Measurements from ENCODE around the gene CDK5R1.
"Not testable (repeated sequence)": the region's sequence is repeated elsewhere in the genome, so short reads cannot be mapped to it uniquely, and the experiment has no call there.

CDK5R1 gene

GRCh38 chr17:32486701-32487472 is at the start of gene CDK5R1:
TSS of gene CDK5R1 (plus strand) at chr17:32486993. CDS start at chr17:32487621, 628 bp downstream.
- peak; percentile 91 for DNase-seq

GRCh38 chr17:32440722-32441121 is 46.1 kb upstream of the CDK5R1 start:
- DNase-seq = no peak

- DNase-seq = no peak
Measured at GRCh38 chr17:32441886-32442285, 44.9 kb upstream of the CDK5R1 start.

- no peak for DNase-seq
Measured at GRCh38 chr17:32443827-32444300, 42.9 kb upstream of the CDK5R1 start.

GRCh38 chr17:32444301-32445073 is 42.3 kb upstream of the CDK5R1 start, which contains the start of gene PSMD11:
TSS of gene PSMD11 (plus strand) at chr17:32444510. CDS start at chr17:32444524, 14 bp downstream.
- DNase-seq = peak; percentile 99

GRCh38 chr17:32445074-32445415 is 41.7 kb upstream of the CDK5R1 start:
- peak; percentile 65 for DNase-seq

GRCh38 chr17:32445497-32445896 is 41.3 kb upstream of the CDK5R1 start:
- DNase-seq = no peak

- no peak for DNase-seq
Measured at GRCh38 chr17:32445971-32446370, 40.8 kb upstream of the CDK5R1 start.

GRCh38 chr17:32446949-32447348 is 39.8 kb upstream of the CDK5R1 start:
- no peak for DNase-seq

- DNase-seq = no peak
Measured at GRCh38 chr17:32449963-32450362, 36.8 kb upstream of the CDK5R1 start.

- not testable (repeated sequence) for DNase-seq
Measured at GRCh38 chr17:32450379-32450778, 36.4 kb upstream of the CDK5R1 start.

- DNase-seq = no peak
Measured at GRCh38 chr17:32451879-32452278, 34.9 kb upstream of the CDK5R1 start.

- no peak for DNase-seq
Measured at GRCh38 chr17:32452281-32452680, 34.5 kb upstream of the CDK5R1 start.

GRCh38 chr17:32453370-32453769 is 33.4 kb upstream of the CDK5R1 start:
- no peak for DNase-seq

GRCh38 chr17:32458371-32458770 is 28.4 kb upstream of the CDK5R1 start:
- DNase-seq = no peak

- DNase-seq = no peak
Measured at GRCh38 chr17:32460054-32460453, 26.7 kb upstream of the CDK5R1 start.

GRCh38 chr17:32461498-32461852 is 25.3 kb upstream of the CDK5R1 start:
- no peak for DNase-seq

GRCh38 chr17:32461853-32462617 is 24.8 kb upstream of the CDK5R1 start:
- peak; percentile 81 for DNase-seq

GRCh38 chr17:32463304-32463703 is 23.5 kb upstream of the CDK5R1 start:
- DNase-seq = no peak

- DNase-seq = no peak
Measured at GRCh38 chr17:32464374-32464773, 22.4 kb upstream of the CDK5R1 start.

GRCh38 chr17:32467949-32468348 is 18.8 kb upstream of the CDK5R1 start:
- DNase-seq = no peak

GRCh38 chr17:32470405-32471167 is 16.2 kb upstream of the CDK5R1 start:
- DNase-seq = no peak

- no peak for DNase-seq
Measured at GRCh38 chr17:32471652-32472051, 15.1 kb upstream of the CDK5R1 start.

Measured in eye (tissue), 1 donor.